Measurements from ENCODE around the gene WDFY4.

WDFY4 gene

DNA sequence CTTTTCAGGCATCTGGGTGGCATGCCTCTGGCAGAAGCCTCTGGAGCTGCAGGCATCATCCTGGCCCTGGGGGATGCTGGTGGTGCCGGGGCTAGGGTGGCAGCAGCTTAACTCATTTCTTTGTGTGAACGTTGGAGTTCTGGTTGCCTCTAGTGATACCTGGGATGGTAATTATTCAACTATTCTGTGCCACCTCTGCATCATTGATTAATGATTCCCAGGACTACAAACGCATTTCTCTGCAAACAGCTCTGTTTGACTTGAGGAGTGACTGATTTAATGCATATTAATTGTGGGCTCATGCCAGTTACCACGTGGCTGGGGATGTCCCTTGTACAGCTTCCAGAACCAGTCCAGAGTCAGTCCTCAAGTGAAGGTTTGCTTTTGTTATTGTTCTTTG lies 199.0 kb downstream of the WDFY4 start:
- H3K27me3 ChIP-seq (ENCODE audit: control insufficient read depth, insufficient read depth, low read length) = no peaks in the 10 kb centered on the region
- no peak overlapping the region for H3K4me3 ChIP-seq (ENCODE audit: low read length)
- H3K36me3 ChIP-seq (ENCODE audit: control insufficient read depth, insufficient read depth, low read length) = no peaks in the 10 kb centered on the region
- H3K4me1 ChIP-seq (ENCODE audit: control insufficient read depth, insufficient read depth, low read length) = no peaks in the 10 kb centered on the region
- no peak overlapping the region for H3K9ac ChIP-seq (ENCODE audit: low read length)
- H3K27ac ChIP-seq (ENCODE audit: low read depth, low read length) = no peak overlapping the region

GRCh38 chr10:48884179-48885045 lies 199.7 kb downstream of the WDFY4 start:
- no peak overlapping the region for H3K9ac ChIP-seq (ENCODE audit: low read length)
- no peaks in the 10 kb centered on the region for H3K4me1 ChIP-seq (ENCODE audit: control insufficient read depth, insufficient read depth, low read length)
- no peaks in the 10 kb centered on the region for H3K27me3 ChIP-seq (ENCODE audit: control insufficient read depth, insufficient read depth, low read length)
- H3K36me3 ChIP-seq (ENCODE audit: control insufficient read depth, insufficient read depth, low read length) = no peaks in the 10 kb centered on the region
- H3K4me3 ChIP-seq (ENCODE audit: low read length) = no peak overlapping the region
- no peak overlapping the region for H3K27ac ChIP-seq (ENCODE audit: low read depth, low read length)

GRCh38 chr10:48885376-48885775 lies 200.7 kb downstream of the WDFY4 start:
- Histone ChIP-seq H3K27me3 (ENCODE audit: control insufficient read depth, insufficient read depth, low read length) (no peaks in the 10 kb centered on the region), H3K4me1 (ENCODE audit: control insufficient read depth, insufficient read depth, low read length) (no peaks in the 10 kb centered on the region), H3K4me3 (ENCODE audit: low read length) (no peak overlapping the region), H3K27ac (ENCODE audit: low read depth, low read length) (no peak overlapping the region), H3K36me3 (ENCODE audit: control insufficient read depth, insufficient read depth, low read length) (no peaks in the 10 kb centered on the region), H3K9ac (ENCODE audit: low read length) (no peak overlapping the region)

GRCh38 chr10:48887982-48888381 lies 203.3 kb downstream of the WDFY4 start:
- no peak overlapping the region for H3K9ac ChIP-seq (ENCODE audit: low read length)
- no peaks in the 10 kb centered on the region for H3K27me3 ChIP-seq (ENCODE audit: control insufficient read depth, insufficient read depth, low read length)
- H3K4me1 ChIP-seq (ENCODE audit: control insufficient read depth, insufficient read depth, low read length) = no peaks in the 10 kb centered on the region
- H3K4me3 ChIP-seq (ENCODE audit: low read length) = no peak overlapping the region
- no peak overlapping the region for H3K27ac ChIP-seq (ENCODE audit: low read depth, low read length)
- H3K36me3 ChIP-seq (ENCODE audit: control insufficient read depth, insufficient read depth, low read length) = no peaks in the 10 kb centered on the region

DNA sequence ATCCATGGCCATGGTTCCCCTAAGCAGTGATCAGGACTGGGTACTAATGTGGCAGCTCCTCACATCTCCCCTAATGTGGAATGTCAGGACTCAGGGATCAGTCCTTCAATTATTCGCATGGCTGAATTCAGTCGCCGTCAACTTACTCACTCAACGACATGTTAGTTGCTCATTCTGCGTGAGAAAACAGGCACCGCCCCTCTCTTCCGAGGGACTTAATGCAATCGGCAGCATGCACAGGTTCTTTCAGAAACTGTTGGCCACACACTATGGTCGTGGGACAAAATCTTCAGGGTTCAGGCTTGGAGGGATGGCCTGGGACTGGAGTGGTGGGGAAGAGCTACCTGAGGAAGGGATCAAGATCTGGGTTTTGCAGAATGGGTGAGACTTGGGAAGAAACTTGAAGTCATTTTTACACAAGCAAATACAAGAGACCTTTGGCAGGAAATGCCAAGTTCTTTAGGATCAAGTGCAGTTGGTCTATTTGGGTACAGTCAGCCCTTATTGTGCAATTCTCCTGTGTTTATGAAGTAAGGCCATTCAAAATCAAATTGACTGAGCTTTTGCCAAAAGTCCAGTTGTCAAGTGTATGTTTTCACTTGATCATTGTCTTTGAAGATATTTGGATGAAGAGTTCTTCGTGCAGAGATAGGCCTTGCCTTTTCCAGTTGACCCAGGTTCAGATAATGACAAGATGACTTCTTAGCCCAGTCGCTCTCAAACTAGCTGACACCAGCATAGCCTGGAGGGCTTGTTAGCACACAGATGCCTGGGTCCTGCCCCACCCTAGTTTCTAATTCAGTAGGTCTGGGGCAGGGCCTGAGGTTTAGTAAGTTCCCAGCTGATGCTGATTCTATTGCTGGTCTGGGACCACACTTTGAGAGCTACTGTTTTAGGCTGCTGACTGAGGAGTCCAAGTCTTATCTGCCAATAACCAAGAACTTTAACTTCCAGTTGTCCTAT lies 206.5 kb downstream of the WDFY4 start:
- H3K36me3 ChIP-seq (ENCODE audit: control insufficient read depth, insufficient read depth, low read length) = no peaks in the 10 kb centered on the region
- no peaks in the 10 kb centered on the region for H3K27me3 ChIP-seq (ENCODE audit: control insufficient read depth, insufficient read depth, low read length)
- H3K27ac ChIP-seq (ENCODE audit: low read depth, low read length) = no peak overlapping the region
- no peaks in the 10 kb centered on the region for H3K4me1 ChIP-seq (ENCODE audit: control insufficient read depth, insufficient read depth, low read length)
- no peak overlapping the region for H3K4me3 ChIP-seq (ENCODE audit: low read length)
- H3K9ac ChIP-seq (ENCODE audit: low read length) = no peak overlapping the region

GRCh38 chr10:48894911-48895802 lies 210.5 kb downstream of the WDFY4 start:
- Histone ChIP-seq H3K36me3 (ENCODE audit: control insufficient read depth, insufficient read depth, low read length) (no peaks in the 10 kb centered on the region), H3K27me3 (ENCODE audit: control insufficient read depth, insufficient read depth, low read length) (peaks cover 2% of the 10 kb centered on the region), H3K9ac (ENCODE audit: low read length) (no peak overlapping the region), H3K4me3 (ENCODE audit: low read length) (no peak overlapping the region), H3K27ac (ENCODE audit: low read depth, low read length) (no peak overlapping the region), H3K4me1 (ENCODE audit: control insufficient read depth, insufficient read depth, low read length) (no peaks in the 10 kb centered on the region)

- H3K4me3 ChIP-seq (ENCODE audit: low read length) = no peak overlapping the region
- H3K9ac ChIP-seq (ENCODE audit: low read length) = no peak overlapping the region
- H3K27ac ChIP-seq (ENCODE audit: low read depth, low read length) = no peak overlapping the region
Measured at GRCh38 chr10:48895803-48896195, 211.1 kb downstream of the WDFY4 start.

DNA sequence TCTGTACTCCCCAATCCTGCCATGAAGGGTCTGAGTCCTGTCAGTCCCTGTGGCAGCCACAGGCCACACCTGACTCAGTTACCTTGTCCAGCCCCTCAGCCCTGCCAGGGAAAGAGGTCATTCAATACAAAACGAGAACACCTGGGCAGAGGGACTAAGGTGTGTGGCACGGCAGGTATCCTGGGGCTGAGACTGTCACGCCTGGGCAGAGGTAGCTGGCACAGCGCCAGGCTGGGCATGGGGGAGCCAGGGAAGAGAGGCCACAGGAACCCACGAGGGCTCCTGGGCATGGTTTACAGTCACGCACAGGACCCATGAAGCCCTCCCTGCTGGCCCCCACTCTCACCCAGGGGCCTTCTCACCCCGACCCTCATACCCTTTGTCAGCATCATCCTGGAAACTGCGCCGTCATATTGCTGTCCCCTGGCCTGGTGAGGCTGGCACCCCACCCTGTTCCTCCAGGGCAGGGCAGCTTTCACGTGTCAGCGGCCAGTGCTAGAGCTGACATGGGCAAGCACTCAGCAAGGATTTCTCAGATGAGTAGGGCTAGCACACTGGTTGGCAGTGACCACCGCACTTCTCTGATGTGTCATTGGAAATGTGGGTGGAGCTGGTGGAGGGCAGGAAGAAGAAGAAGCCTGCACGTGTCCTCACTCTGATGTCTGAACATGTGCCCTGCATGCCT lies 212.2 kb downstream of the WDFY4 start:
- no peaks in the 10 kb centered on the region for H3K4me1 ChIP-seq (ENCODE audit: control insufficient read depth, insufficient read depth, low read length)
- no peak overlapping the region for H3K4me3 ChIP-seq (ENCODE audit: low read length)
- H3K27ac ChIP-seq (ENCODE audit: low read depth, low read length) = no peak overlapping the region
- no peaks in the 10 kb centered on the region for H3K36me3 ChIP-seq (ENCODE audit: control insufficient read depth, insufficient read depth, low read length)
- H3K27me3 ChIP-seq (ENCODE audit: control insufficient read depth, insufficient read depth, low read length) = peaks cover 2% of the 10 kb centered on the region
- H3K9ac ChIP-seq (ENCODE audit: low read length) = no peak overlapping the region

More at GRCh38 chr10:48895803-48896195, 211.1 kb downstream of the WDFY4 start:
- Histone ChIP-seq H3K36me3 (ENCODE audit: control insufficient read depth, insufficient read depth, low read length) (no peaks in the 10 kb centered on the region), H3K4me1 (ENCODE audit: control insufficient read depth, insufficient read depth, low read length) (no peaks in the 10 kb centered on the region), H3K27me3 (ENCODE audit: control insufficient read depth, insufficient read depth, low read length) (peaks cover 2% of the 10 kb centered on the region)

DNA sequence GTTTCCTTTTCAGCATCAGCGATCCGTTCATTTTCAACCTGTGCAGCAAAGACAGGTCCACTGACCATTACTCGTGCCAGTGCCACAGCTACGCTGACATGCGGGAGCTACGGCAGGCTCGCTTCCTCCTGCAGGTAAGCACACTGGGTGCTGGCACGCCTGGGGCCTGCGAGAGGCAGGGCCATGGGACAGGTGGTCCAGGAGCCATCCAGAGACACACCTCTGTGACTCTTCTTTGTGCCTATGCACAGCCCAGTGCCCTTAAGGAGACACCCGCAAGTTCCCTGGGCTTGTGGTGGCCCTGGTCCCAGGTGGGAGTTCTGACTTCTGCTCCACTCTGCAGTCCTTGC lies 212.7 kb downstream of the WDFY4 start:
- Histone ChIP-seq H3K4me3 (ENCODE audit: low read length) (no peak overlapping the region), H3K27me3 (ENCODE audit: control insufficient read depth, insufficient read depth, low read length) (peaks cover 2% of the 10 kb centered on the region), H3K9ac (ENCODE audit: low read length) (no peak overlapping the region), H3K4me1 (ENCODE audit: control insufficient read depth, insufficient read depth, low read length) (no peaks in the 10 kb centered on the region), H3K36me3 (ENCODE audit: control insufficient read depth, insufficient read depth, low read length) (no peaks in the 10 kb centered on the region), H3K27ac (ENCODE audit: low read depth, low read length) (no peak overlapping the region)

DNA sequence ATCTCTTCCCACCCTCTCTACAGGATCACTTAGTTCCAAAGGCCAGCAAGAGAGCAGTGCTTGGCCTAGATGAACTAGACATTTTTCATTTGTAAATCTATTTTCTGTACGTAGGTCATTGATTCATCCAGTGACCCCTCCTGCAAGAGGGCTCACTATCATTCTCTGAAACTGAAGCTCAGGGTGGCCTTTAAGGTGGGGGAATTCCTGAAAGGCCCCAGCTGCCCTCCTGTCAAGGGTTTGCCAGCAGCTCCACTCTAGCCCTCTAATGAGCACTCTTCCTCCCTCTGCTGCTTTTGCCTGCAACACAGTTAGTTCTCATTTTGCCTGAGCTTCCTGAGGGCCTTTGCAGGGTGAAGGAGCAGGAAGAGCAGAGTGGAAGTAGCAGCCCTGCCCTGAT lies 213.8 kb downstream of the WDFY4 start:
- H3K4me1 ChIP-seq (ENCODE audit: control insufficient read depth, insufficient read depth, low read length) = no peaks in the 10 kb centered on the region
- H3K9ac ChIP-seq (ENCODE audit: low read length) = no peak overlapping the region
- peaks cover 2% of the 10 kb centered on the region for H3K27me3 ChIP-seq (ENCODE audit: control insufficient read depth, insufficient read depth, low read length)

DNA sequence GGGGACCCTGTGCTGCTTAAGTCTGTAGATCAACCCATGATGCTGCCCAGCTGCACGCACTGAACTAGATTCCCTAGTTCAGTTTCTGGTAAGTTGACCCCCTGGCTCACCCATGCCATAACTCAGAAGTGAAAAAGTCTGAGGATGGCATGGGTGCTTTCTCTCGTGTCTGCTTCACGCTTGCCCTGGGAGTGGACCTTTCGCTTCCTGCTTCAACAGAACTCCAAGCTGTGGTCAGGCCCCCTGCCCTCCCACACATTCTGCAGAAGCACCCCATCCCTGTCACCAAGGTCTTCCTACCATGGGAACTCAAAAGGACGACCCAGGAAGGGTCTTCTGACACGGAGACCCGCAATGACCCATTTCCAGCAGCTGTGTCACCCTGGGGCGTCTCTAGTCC lies 215.1 kb downstream of the WDFY4 start:
- Histone ChIP-seq H3K27ac (ENCODE audit: low read depth, low read length) (no peak overlapping the region), H3K4me1 (ENCODE audit: control insufficient read depth, insufficient read depth, low read length) (no peaks in the 10 kb centered on the region), H3K27me3 (ENCODE audit: control insufficient read depth, insufficient read depth, low read length) (peaks cover 2% of the 10 kb centered on the region), H3K9ac (ENCODE audit: low read length) (no peak overlapping the region), H3K4me3 (ENCODE audit: low read length) (no peak overlapping the region), H3K36me3 (ENCODE audit: control insufficient read depth, insufficient read depth, low read length) (no peaks in the 10 kb centered on the region)

More for the DNA sequence above, 213.8 kb downstream of the WDFY4 start:
- Histone ChIP-seq H3K4me3 (ENCODE audit: low read length) (no peak overlapping the region), H3K36me3 (ENCODE audit: control insufficient read depth, insufficient read depth, low read length) (no peaks in the 10 kb centered on the region), H3K27ac (ENCODE audit: low read depth, low read length) (no peak overlapping the region)
